Chondrocyte (in vitro differentiated cells): ENCODE results near the gene EPHB1. TPM values are rescaled to one million over a fixed set of nuclear protein-coding genes. Genes with fewer than 3 reads are reported as not detected.
"Not testable (repeated sequence)": the region's sequence is repeated elsewhere in the genome, so short reads cannot be mapped to it uniquely, and the experiment has no call there.

Experiments
- DNase-seq: peaks from one replicate; pipeline ENCODE4 v3.0.0; 2021; ENCODE audit warnings: mixed read lengths, low spot score
- H3K27ac Mint-ChIP-seq: one replicate; pipeline ENCODE4 v1.8.0; 2021; ENCODE audit warnings: mild to moderate bottlenecking, moderate library complexity, mixed read lengths; ENCODE audit not compliant: unreplicated experiment
- H3K27me3 Mint-ChIP-seq: 2 replicates; pipeline ENCODE4 v1.8.0; 2021; ENCODE audit warnings: low read depth, mixed read lengths
- H3K36me3 Mint-ChIP-seq: 2 replicates; pipeline ENCODE4 v1.8.0; 2021; ENCODE audit warnings: low read depth, mixed read lengths
- H3K4me1 Mint-ChIP-seq: 2 replicates; pipeline ENCODE4 v1.8.0; 2021; ENCODE audit warnings: low read depth, mild to moderate bottlenecking, mixed read lengths
- H3K4me3 Mint-ChIP-seq: one replicate; pipeline ENCODE4 v1.8.0; 2021; ENCODE audit warnings: mild to moderate bottlenecking, moderate library complexity, mixed read lengths; ENCODE audit not compliant: unreplicated experiment
- H3K9me3 Mint-ChIP-seq: 2 replicates; pipeline ENCODE4 v1.8.0; 2021; ENCODE audit warnings: low read depth, mixed read lengths
- total RNA-seq: library from RNA; stranded (reverse); gene quantifications from 3 replicates; pipeline ENCODE4 v1.2.1, GENCODE V29; 2021
- TF ChIP-seq, protein P1 (sequence below): fragments of 200-600 bp; sonication (generic); IDR thresholded peaks from 2 replicates; pipeline ENCODE4 v1.5.0; 2021; ENCODE audit warnings: antibody characterized with exemption, mild to moderate bottlenecking, moderate library complexity

Gene EPHB1
- total RNA-seq, 1 donor from 2014 or later: 1.7 TPM

DNA sequence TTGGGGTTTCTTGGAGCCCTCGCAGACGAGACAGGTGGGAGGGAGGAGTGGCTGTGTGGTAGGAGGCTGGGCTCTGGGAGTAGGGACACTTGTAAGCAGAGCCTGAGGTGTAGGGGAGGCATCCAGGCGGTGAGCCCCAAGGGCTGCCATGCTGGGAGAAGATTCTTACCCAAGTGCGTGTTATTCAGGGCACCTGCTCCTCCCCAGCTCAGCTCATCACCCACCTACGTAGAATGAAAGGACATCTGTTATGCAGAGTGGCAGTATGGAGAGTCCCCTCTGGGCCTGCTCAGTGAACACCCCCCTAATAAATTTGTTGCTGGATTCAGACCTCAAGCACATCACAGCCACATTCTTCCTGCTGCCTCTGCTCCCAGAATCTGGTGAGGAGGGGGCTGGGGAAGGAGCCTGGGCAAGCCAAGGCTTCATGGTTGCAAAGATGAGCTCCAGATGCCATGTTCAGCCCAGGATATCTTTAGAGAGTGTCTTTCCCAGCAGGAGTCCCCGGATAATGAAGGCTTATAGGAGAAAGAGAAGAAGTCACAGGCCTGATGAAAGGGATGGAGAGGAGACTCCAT, 261.8 kb downstream of the EPHB1 start:
- no peak overlapping the region for H3K4me3 Mint-ChIP-seq
- H3K36me3 Mint-ChIP-seq: no peaks in the 10 kb centered on the region
- H3K27ac Mint-ChIP-seq: no peak overlapping the region
- no peaks in the 10 kb centered on the region for H3K27me3 Mint-ChIP-seq
- H3K9me3 Mint-ChIP-seq: no peaks in the 10 kb centered on the region
- DNase-seq: no peak
- TF ChIP-seq, protein P1, sequence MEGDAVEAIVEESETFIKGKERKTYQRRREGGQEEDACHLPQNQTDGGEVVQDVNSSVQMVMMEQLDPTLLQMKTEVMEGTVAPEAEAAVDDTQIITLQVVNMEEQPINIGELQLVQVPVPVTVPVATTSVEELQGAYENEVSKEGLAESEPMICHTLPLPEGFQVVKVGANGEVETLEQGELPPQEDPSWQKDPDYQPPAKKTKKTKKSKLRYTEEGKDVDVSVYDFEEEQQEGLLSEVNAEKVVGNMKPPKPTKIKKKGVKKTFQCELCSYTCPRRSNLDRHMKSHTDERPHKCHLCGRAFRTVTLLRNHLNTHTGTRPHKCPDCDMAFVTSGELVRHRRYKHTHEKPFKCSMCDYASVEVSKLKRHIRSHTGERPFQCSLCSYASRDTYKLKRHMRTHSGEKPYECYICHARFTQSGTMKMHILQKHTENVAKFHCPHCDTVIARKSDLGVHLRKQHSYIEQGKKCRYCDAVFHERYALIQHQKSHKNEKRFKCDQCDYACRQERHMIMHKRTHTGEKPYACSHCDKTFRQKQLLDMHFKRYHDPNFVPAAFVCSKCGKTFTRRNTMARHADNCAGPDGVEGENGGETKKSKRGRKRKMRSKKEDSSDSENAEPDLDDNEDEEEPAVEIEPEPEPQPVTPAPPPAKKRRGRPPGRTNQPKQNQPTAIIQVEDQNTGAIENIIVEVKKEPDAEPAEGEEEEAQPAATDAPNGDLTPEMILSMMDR: no peak
- no peaks in the 10 kb centered on the region for H3K4me1 Mint-ChIP-seq

GRCh38 chr3:135057996-135058395, 262.9 kb downstream of the EPHB1 start:
- H3K9me3 Mint-ChIP-seq: peaks cover 6% of the 10 kb centered on the region
- no peaks in the 10 kb centered on the region for H3K27me3 Mint-ChIP-seq
- no peaks in the 10 kb centered on the region for H3K4me1 Mint-ChIP-seq
- DNase-seq: no peak
- H3K4me3 Mint-ChIP-seq: no peak overlapping the region
- no peaks in the 10 kb centered on the region for H3K36me3 Mint-ChIP-seq
- TF ChIP-seq, protein P1: no peak
- no peak overlapping the region for H3K27ac Mint-ChIP-seq

DNA sequence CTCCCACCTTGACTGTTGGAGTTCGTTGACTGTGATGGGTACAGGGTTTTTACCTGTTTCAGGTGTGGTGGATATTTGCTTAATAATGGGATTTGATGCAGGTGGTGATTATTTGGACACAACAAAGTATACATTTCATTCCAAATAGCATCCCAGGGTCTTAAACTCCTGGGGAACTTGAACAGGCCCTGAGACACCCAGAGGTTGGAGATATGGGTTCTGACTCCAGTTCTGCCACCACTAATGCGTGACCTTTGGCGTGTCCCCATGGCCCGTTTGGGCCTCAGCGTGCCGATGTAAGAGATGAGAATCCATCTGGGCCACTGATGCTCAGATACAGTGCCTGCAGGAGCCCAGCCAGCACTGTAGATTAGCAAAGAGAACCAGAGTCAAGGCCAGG, 264.5 kb downstream of the EPHB1 start:
- no peak for DNase-seq
- Mint-ChIP-seq H3K4me3 (no peak overlapping the region), H3K4me1 (no peaks in the 10 kb centered on the region), H3K36me3 (peaks cover 1% of the 10 kb centered on the region), H3K27ac (no peak overlapping the region), H3K27me3 (no peaks in the 10 kb centered on the region), H3K9me3 (peaks cover 22% of the 10 kb centered on the region)
- TF ChIP-seq, protein P1: no peak

DNA sequence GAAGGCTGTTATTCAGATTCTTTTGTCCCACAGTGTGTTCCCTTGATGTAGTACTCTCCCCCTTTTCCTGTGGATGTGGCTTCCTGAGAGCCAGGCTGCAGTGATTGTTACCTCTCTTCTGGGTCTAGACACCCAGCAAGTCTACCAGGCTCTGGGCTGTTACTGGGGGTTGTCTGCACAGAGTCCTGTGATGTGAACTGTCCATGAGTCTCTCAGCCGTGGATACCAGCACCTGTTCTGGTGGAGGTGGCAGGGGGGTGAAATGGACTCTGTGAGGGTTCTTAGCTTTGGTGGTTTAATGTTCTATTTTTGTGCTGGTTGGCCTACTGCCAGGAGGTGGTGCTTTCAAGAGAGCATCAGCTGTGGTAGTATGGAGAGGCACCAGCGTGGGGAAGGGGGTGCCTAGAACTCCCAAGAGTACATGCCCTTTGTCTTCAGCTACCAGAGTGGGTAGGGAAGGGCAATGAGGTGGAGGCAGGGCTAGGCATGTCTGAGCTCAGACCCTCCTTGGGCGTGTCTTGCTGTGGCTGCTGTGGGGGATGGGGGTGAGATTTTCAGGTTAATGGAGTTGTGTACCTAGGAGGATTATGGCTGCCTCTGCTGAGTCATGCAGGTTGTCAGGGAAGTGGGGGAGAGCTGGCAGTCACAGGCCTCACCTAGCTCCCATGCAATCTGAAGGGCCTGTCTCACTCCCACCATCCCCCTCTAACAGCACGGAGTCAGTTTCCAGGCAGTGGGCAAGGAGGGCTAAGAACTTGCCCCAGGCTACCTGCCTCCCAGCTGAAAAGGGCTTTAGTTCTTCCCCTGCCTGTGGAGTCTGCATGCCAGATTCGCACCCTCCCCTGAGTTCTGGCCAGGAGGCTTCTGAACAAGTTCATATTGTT, 272.0 kb downstream of the EPHB1 start:
- not testable (repeated sequence) for H3K4me1 Mint-ChIP-seq, H3K4me3 Mint-ChIP-seq, H3K27me3 Mint-ChIP-seq, DNase-seq, H3K36me3 Mint-ChIP-seq, H3K27ac Mint-ChIP-seq
- peaks cover 29% of the 10 kb centered on the region for H3K9me3 Mint-ChIP-seq

DNA sequence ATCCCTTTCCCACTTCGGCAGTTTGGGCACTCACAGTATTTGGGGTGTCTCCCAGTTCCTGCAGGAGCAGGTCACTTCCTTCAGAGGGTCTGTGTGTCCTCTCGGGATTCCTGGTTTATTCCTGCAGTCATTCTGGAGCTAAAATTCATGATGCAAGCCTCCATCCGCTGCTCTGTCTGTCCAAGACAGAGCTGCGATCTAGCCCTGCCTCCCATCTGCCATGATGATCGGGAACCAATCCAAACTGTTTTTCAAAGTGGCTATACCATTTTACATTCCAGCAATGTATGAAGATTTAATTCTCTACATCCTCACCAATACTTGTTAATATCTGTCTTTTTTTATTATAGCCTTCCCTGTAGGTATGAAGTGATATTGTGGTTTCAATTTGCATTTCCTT, 273.0 kb downstream of the EPHB1 start:
- H3K27me3 Mint-ChIP-seq: no peaks in the 10 kb centered on the region
- H3K9me3 Mint-ChIP-seq: peaks cover 28% of the 10 kb centered on the region
- TF ChIP-seq, protein P1: no peak
- H3K27ac Mint-ChIP-seq: no peak overlapping the region
- DNase-seq: no peak
- H3K4me1 Mint-ChIP-seq: no peaks in the 10 kb centered on the region
- no peak overlapping the region for H3K4me3 Mint-ChIP-seq
- H3K36me3 Mint-ChIP-seq: peaks cover 1% of the 10 kb centered on the region
